ENCODE results near the gene KRTAP9-3. TPM values are rescaled to one million over a fixed set of nuclear protein-coding genes. Genes with fewer than 3 reads are reported as not detected.
"Not testable (repeated sequence)": the region's sequence is repeated elsewhere in the genome, so short reads cannot be mapped to it uniquely, and the experiment has no call there.

The KRTAP9-3 gene
- total and polyA plus RNA-seq, 10 donors, result not detected

GRCh38 chr17:41212524-41213169, 19.6 kb upstream of the KRTAP9-3 start:
- no peak for DNase-seq
- 70 to 86% (median 79%) methylated on average over 4 to 7 of the region's 7 CpGs for WGBS, 5 donors
- Histone ChIP-seq H3K4me3 (no peak overlapping the region), H3K27ac (no peak overlapping the region), H3K27me3 (replicated peaks in 1 of 7) (peaks cover 0 to 38% (median 7%) of the 10 kb centered on the region in 7 donors), H3K9me3 (no peaks in the 10 kb centered on the region), H3K4me1 (peaks cover 0 to 3% (median 0%) of the 10 kb centered on the region in 6 donors), H3K36me3 (no peaks in the 10 kb centered on the region)
- intact Hi-C loops (cut with DNase I; ENCODE audit: low total_unique reads), result no loop called here
- TF ChIP-seq POLR2AphosphoS5 (IDR thresholded peaks at IDR 0.05), result no peak
- no peak for TF ChIP-seq POLR2A (IDR thresholded peaks at IDR 0.05)

- intact Hi-C loops (cut with DNase I; ENCODE audit: low total_unique reads), result no loop called here
- Histone ChIP-seq H3K27me3 (replicated peaks in 1 of 7) (peaks cover 0 to 35% (median 4%) of the 10 kb centered on the region in 7 donors), H3K4me1 (peaks cover 0 to 3% (median 0%) of the 10 kb centered on the region in 6 donors), H3K9me3 (peaks cover 0 to 7% (median 0%) of the 10 kb centered on the region in 8 donors), H3K36me3 (no peaks in the 10 kb centered on the region), H3K27ac (no peak overlapping the region), H3K4me3 (no peak overlapping the region)
- TF ChIP-seq POLR2AphosphoS5 (IDR thresholded peaks at IDR 0.05) (no peak), POLR2A (IDR thresholded peaks at IDR 0.05) (no peak), CTCF (IDR thresholded peaks at IDR 0.05 in 8 of 11, conservative IDR thresholded peaks at IDR 0.05 in 3 of 11) (no peak)
- WGBS, 5 donors, result 65 to 81% (median 72%) methylated on average over 1 of the region's 1 CpG
- DNase-seq, result no peak
These were observed 16.6 kb upstream of the KRTAP9-3 start for GRCh38 chr17:41215681-41216080.

- Histone ChIP-seq H3K27ac (no peak overlapping the region), H3K9me3 (peaks cover 0 to 7% (median 0%) of the 10 kb centered on the region in 8 donors), H3K4me3 (no peak overlapping the region), H3K27me3 (replicated peaks in 1 of 7) (peaks cover 0 to 21% (median 0%) of the 10 kb centered on the region in 7 donors), H3K36me3 (no peaks in the 10 kb centered on the region), H3K4me1 (no peaks in the 10 kb centered on the region)
- TF ChIP-seq POLR2A (IDR thresholded peaks at IDR 0.05) (no peak), CTCF (IDR thresholded peaks at IDR 0.05 in 8 of 11, conservative IDR thresholded peaks at IDR 0.05 in 3 of 11) (no peak), POLR2AphosphoS5 (IDR thresholded peaks at IDR 0.05) (no peak)
- DNase-seq, result no peak
- intact Hi-C loops (cut with DNase I; ENCODE audit: low total_unique reads), result no loop called here
- 50 to 83% (median 72%) methylated on average over 2 of the region's 2 CpGs for WGBS, 5 donors
These were observed 8.4 kb upstream of the KRTAP9-3 start for GRCh38 chr17:41223821-41224220.

- Histone ChIP-seq H3K36me3 (no peaks in the 10 kb centered on the region), H3K27me3 (replicated peaks in 1 of 7) (peaks cover 0 to 25% (median 0%) of the 10 kb centered on the region in 7 donors), H3K4me3 (no peak overlapping the region), H3K9me3 (no peaks in the 10 kb centered on the region), H3K27ac (no peak overlapping the region), H3K4me1 (no peaks in the 10 kb centered on the region)
- TF ChIP-seq CTCF (IDR thresholded peaks at IDR 0.05 in 8 of 11, conservative IDR thresholded peaks at IDR 0.05 in 3 of 11) (no peak), POLR2A (IDR thresholded peaks at IDR 0.05) (no peak), POLR2AphosphoS5 (IDR thresholded peaks at IDR 0.05) (no peak)
- intact Hi-C loops (cut with DNase I; ENCODE audit: low total_unique reads), result no loop called here
- WGBS, 5 donors, result 91 to 93% (median 92%) methylated on average over 6 of the region's 6 CpGs
- DNase-seq, result no peak
These were observed 6.2 kb upstream of the KRTAP9-3 start for GRCh38 chr17:41226051-41226450.

- H3K4me3 ChIP-seq; DNase-seq; intact Hi-C loops (cut with DNase I; ENCODE audit: low total_unique reads); H3K27ac ChIP-seq; H3K9me3 ChIP-seq; H3K4me1 ChIP-seq; H3K36me3 ChIP-seq: not testable (repeated sequence)
- WGBS, 5 donors, result 43 to 84% (median 70%) methylated on average over 1 to 3 of the region's 4 CpGs
- H3K27me3 ChIP-seq (replicated peaks in 1 of 7), result peaks cover 0 to 25% (median 0%) of the 10 kb centered on the region in 7 donors
These were observed 5.6 kb upstream of the KRTAP9-3 start, which contains the start of gene KRTAP9-2 for GRCh38 chr17:41226598-41227095. KRTAP9-2 (plus strand) TSS chr17:41226648; CDS start chr17:41226655, 7 bp downstream.

Measured in spleen (tissue), 11 donors.